ENCODE results near the gene ZMYM1.

- TF ChIP-seq POLR2A (IDR thresholded peaks at IDR 0.05) (no peak), CTCF (IDR thresholded peaks at IDR 0.05) (no peak)
These were observed 48.8 kb upstream of the ZMYM1 start for GRCh38 chr1:35030338-35030737.

Measured in heart left ventricle (tissue), 13 donors.